Measurements from ENCODE around the gene PRR27.
"Not testable (repeated sequence)": the region's sequence is repeated elsewhere in the genome, so short reads cannot be mapped to it uniquely, and the experiment has no call there.

DNA sequence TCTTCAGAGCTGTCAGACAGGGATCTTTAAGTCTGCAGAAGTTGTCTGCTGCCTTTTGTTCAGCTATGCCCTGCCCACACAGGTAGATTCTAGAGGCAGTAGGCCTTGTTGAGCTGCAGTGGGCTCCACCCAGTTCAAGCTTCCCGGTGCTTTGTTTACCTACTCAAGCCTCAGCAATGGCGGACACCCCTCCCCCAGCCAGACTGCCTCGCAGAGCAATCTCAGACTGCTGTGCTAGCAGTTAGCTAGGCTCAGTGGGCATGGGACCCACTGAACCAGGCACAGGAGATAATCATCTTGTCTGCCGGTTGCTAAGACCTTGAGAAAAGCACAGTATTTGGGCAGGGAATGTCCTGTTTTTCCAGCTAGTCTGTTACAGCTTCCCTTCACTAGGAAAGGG, 58.7 kb downstream of the PRR27 start:
- TF ChIP-seq CTCF (IDR thresholded peaks at IDR 0.05); TCF7L2 (IDR thresholded peaks at IDR 0.05; ENCODE audit: low read depth, low read length): not testable (repeated sequence)
